BJ (cell line): ENCODE measurements around the gene STK40. TPM values are rescaled to one million over a fixed set of nuclear protein-coding genes. Genes with fewer than 3 reads are reported as not detected.

Source experiments
- CTCF ChIA-PET: fragments of 350-600 bp; formaldehyde crosslinking; extraction: SDS; loops from one replicate; lab custom pipeline; 2021; ENCODE audit warnings: antibody characterized with exemption, inconsistent platforms; lab: Yijun Ruan, JAX
- POLR2A ChIA-PET: fragments of 300-600 bp; sonication (Branson Sonifier 250); formaldehyde crosslinking; extraction: SDS; loops from one replicate; lab custom pipeline; 2021; ENCODE audit warnings: antibody characterized with exemption; lab: Charles Lee
- DNase-seq: peaks from one replicate; pipeline ENCODE4 v3.0.0-alpha.2; 2011; ENCODE audit warnings: low read depth
- H3K27me3 ChIP-seq: 2 replicates; pipeline ENCODE4 v1.6.0; 2011; ENCODE audit warnings: low read length; ENCODE audit not compliant: control insufficient read depth, insufficient read depth
- H3K36me3 ChIP-seq: 2 replicates; pipeline ENCODE4 v1.5.1; 2011; ENCODE audit warnings: low read length; ENCODE audit not compliant: control insufficient read depth, insufficient read depth
- H3K4me3 ChIP-seq: 2 replicates; pipeline ENCODE4 v1.5.1; 2011; ENCODE audit warnings: low read depth, mild to moderate bottlenecking, control low read depth, low read length
- CTCF ChIP-seq: IDR thresholded peaks from 2 replicates; pipeline ENCODE4 v1.5.1; 2011; ENCODE audit warnings: low read depth, mild to moderate bottlenecking, control low read depth, inconsistent platforms, low read length, moderate library complexity; ENCODE audit not compliant: insufficient read depth
- polyA plus RNA-seq: library from polyadenylated mRNA; depleted of rRNA; stranded (reverse); fragments of >200 nt; gene quantifications from 2 replicates; pipeline ENCODE4 v1.2.3, GENCODE V29; 2011

Gene STK40
- polyA plus RNA-seq, 1 experiment: 29.5 TPM

GRCh38 chr1:36304970-36305914 lies 80.5 kb downstream of the STK40 start:
- H3K27me3 ChIP-seq: no peaks in the 10 kb centered on the region
- TF ChIP-seq CTCF: no peak
- H3K4me3 ChIP-seq: no peak overlapping the region
- CTCF ChIA-PET: interaction anchor here (1.1 to 1.8 kb wide), 4 partner anchors 20 to 116 kb away, joined by 3 read pairs; no protein-coding TSS in a partner anchor
- H3K36me3 ChIP-seq: peaks cover 25% of the 10 kb centered on the region
- no peak for DNase-seq
- POLR2A ChIA-PET: no interaction called here

DNA sequence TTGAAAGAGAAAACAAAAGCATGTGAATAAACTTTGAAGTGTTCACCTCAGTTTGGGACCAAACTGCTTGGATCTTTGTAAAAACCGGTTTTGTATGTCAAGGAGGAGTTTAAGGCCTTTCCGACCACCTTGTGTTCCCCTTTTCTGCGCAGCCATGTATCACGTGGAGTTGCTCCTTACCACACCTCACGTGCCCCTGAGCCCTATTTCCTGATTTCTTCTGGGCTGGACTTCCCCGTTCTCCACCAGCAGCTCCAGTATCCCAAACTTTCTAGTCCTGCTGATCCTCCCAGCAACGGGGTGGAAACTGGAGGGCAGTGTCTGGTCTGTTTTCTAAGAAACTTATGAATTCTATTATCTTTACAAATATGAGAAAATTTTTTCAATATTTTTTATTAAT lies 81.2 kb downstream of the STK40 start:
- H3K36me3 ChIP-seq: peaks cover 25% of the 10 kb centered on the region
- ChIA-PET CTCF (interaction anchor here (0.5 to 1.2 kb wide), 3 partner anchors 31 to 117 kb away, joined by 3 read pairs; no protein-coding TSS in a partner anchor), POLR2A (no interaction called here)
- no peak for TF ChIP-seq CTCF
- H3K4me3 ChIP-seq: no peak overlapping the region
- H3K27me3 ChIP-seq: no peaks in the 10 kb centered on the region
- DNase-seq: no peak

- TF ChIP-seq CTCF: no peak
- CTCF ChIA-PET: interaction anchor here (0.5 to 1.6 kb wide), 5 partner anchors 30 to 154 kb away, joined by 3 read pairs; no protein-coding TSS in a partner anchor
- POLR2A ChIA-PET: no interaction called here
- DNase-seq: no peak
- Histone ChIP-seq H3K27me3 (no peaks in the 10 kb centered on the region), H3K4me3 (no peak overlapping the region), H3K36me3 (peaks cover 25% of the 10 kb centered on the region)
These were observed 81.9 kb downstream of the STK40 start for GRCh38 chr1:36303650-36304360.

- peaks cover 27% of the 10 kb centered on the region for H3K36me3 ChIP-seq
- no peak for TF ChIP-seq CTCF
- ChIA-PET POLR2A (no interaction called here), CTCF (interaction anchor here (0.8 to 1.6 kb wide), 3 partner anchors 115 to 153 kb away, joined by 3 read pairs; no protein-coding TSS in a partner anchor)
- no peak for DNase-seq
- H3K4me3 ChIP-seq: no peak overlapping the region
- no peaks in the 10 kb centered on the region for H3K27me3 ChIP-seq
These were observed 82.5 kb downstream of the STK40 start for GRCh38 chr1:36303244-36303643.

GRCh38 chr1:36301220-36301619 lies 84.5 kb downstream of the STK40 start:
- TF ChIP-seq CTCF: no peak
- CTCF ChIA-PET: interaction anchor here (1.2 to 6.0 kb wide), 5 partner anchors 13 to 152 kb away, joined by 3 to 56 read pairs (median 6); partner anchors contain the start of gene TRAPPC3
- Histone ChIP-seq H3K27me3 (no peaks in the 10 kb centered on the region), H3K36me3 (peaks cover 33% of the 10 kb centered on the region), H3K4me3 (no peak overlapping the region)
- no peak for DNase-seq
- POLR2A ChIA-PET: no interaction called here
